ENCODE measurements around the gene TTC21A.

- TF ChIP-seq, protein P1, sequence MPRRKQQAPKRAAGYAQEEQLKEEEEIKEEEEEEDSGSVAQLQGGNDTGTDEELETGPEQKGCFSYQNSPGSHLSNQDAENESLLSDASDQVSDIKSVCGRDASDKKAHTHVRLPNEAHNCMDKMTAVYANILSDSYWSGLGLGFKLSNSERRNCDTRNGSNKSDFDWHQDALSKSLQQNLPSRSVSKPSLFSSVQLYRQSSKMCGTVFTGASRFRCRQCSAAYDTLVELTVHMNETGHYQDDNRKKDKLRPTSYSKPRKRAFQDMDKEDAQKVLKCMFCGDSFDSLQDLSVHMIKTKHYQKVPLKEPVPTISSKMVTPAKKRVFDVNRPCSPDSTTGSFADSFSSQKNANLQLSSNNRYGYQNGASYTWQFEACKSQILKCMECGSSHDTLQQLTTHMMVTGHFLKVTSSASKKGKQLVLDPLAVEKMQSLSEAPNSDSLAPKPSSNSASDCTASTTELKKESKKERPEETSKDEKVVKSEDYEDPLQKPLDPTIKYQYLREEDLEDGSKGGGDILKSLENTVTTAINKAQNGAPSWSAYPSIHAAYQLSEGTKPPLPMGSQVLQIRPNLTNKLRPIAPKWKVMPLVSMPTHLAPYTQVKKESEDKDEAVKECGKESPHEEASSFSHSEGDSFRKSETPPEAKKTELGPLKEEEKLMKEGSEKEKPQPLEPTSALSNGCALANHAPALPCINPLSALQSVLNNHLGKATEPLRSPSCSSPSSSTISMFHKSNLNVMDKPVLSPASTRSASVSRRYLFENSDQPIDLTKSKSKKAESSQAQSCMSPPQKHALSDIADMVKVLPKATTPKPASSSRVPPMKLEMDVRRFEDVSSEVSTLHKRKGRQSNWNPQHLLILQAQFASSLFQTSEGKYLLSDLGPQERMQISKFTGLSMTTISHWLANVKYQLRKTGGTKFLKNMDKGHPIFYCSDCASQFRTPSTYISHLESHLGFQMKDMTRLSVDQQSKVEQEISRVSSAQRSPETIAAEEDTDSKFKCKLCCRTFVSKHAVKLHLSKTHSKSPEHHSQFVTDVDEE (CRISPR knock-in tag; IDR thresholded peaks at IDR 0.05), result no peak
- TF ChIP-seq, protein P2, sequence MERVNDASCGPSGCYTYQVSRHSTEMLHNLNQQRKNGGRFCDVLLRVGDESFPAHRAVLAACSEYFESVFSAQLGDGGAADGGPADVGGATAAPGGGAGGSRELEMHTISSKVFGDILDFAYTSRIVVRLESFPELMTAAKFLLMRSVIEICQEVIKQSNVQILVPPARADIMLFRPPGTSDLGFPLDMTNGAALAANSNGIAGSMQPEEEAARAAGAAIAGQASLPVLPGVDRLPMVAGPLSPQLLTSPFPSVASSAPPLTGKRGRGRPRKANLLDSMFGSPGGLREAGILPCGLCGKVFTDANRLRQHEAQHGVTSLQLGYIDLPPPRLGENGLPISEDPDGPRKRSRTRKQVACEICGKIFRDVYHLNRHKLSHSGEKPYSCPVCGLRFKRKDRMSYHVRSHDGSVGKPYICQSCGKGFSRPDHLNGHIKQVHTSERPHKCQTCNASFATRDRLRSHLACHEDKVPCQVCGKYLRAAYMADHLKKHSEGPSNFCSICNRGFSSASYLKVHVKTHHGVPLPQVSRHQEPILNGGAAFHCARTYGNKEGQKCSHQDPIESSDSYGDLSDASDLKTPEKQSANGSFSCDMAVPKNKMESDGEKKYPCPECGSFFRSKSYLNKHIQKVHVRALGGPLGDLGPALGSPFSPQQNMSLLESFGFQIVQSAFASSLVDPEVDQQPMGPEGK (CRISPR knock-in tag; IDR thresholded peaks at IDR 0.05; ENCODE audit: borderline replicate concordance), result no peak
- TF ChIP-seq BACH2 (CRISPR knock-in tag; IDR thresholded peaks at IDR 0.05; ENCODE audit: borderline replicate concordance) (no peak), ZFP3 (CRISPR knock-in tag; IDR thresholded peaks at IDR 0.05) (no peak), RARB (CRISPR knock-in tag; IDR thresholded peaks at IDR 0.05) (no peak), ARNTL (CRISPR knock-in tag; IDR thresholded peaks at IDR 0.05; ENCODE audit: borderline replicate concordance, low read depth) (no peak), SNAI2 (CRISPR knock-in tag; IDR thresholded peaks at IDR 0.05) (no peak), ZNF70 (CRISPR knock-in tag; IDR thresholded peaks at IDR 0.05) (no peak), ZNF8 (CRISPR knock-in tag; IDR thresholded peaks at IDR 0.05) (no peak)
Observed at GRCh38 chr3:39171860-39172259, 64.4 kb downstream of the TTC21A start.

Data from SK-N-SH treated with all-trans-retinoic acid at 6 μM for 48 hours (cell line).